K562 (cell line): ENCODE data around the gene GLT8D2. TPM values are rescaled to one million over a fixed set of nuclear protein-coding genes. Genes with fewer than 3 reads are reported as not detected.

ENCODE experiments used
- ATAC-seq: fragments of 200-7000 bp; cut with Tn5 transposase; 3 replicates; pipeline ENCODE4 v1.9.1; 2020; ENCODE audit warnings: moderate library complexity
- BruUV-seq: library from RNA; stranded (reverse); fragments of 400-500 nt; replicated peaks from 2 replicates; lab custom pipeline; 2021; lab: Mats Ljungman, UMichigan
- CTCF ChIA-PET: fragments of 300-600 bp; formaldehyde crosslinking; extraction: SDS; loops from one replicate; lab custom pipeline; 2021; ENCODE audit warnings: low intra/inter-chr PET ratio; lab: Yijun Ruan, JAX
- POLR2A ChIA-PET: fragments of 300-600, 350-650 bp; sonication (Branson Sonifier 250); formaldehyde crosslinking; extraction: SDS; loops from one replicate; lab custom pipeline; 2021; ENCODE audit warnings: antibody characterized with exemption, inconsistent platforms; lab: Yijun Ruan, JAX
- DNase-seq, 4 experiments: peaks; one replicate each; pipeline versions ENCODE4 v3.0.0 to v3.0.0-alpha.2; 2011 to 2018; ENCODE audit warnings: low spot score in 3 of 4, mixed read lengths in 3 of 4; ENCODE audit errors: extremely low read depth in 1 of 4
- FAIRE-seq: peaks from 2 replicates; lab custom pipeline; 2011; peaks lifted over from hg19 to GRCh38; lab: Jason Lieb, UNC
- H2AFZ ChIP-seq: 2 replicates; pipeline ENCODE4 v1.6.0; 2011; ENCODE audit warnings: low read depth, low read length, control low read depth, inconsistent platforms
- H3K27ac ChIP-seq: fragments of 200-600 bp; 3 replicates; pipeline ENCODE4 v1.8.0; 2011; ENCODE audit warnings: low read depth, mild to moderate bottlenecking, control low read depth, inconsistent platforms, low read length, moderate library complexity, mixed read lengths; ENCODE audit errors: extremely low read depth
- H3K27me3 ChIP-seq, 2 experiments: fragments of 300-600 bp in 1 of 2; 2 replicates in 1 of 2; 3 replicates in 1 of 2; pipeline versions ENCODE4 v1.6.0 to v1.8.0; 2011; ENCODE audit warnings: inconsistent platforms in 2 of 2, low read length in 2 of 2, mild to moderate bottlenecking in 1 of 2, mixed read lengths in 1 of 2, moderate library complexity in 1 of 2; ENCODE audit not compliant: control insufficient read depth in 2 of 2, insufficient read depth in 2 of 2
- H3K36me3 ChIP-seq: fragments of 300-600 bp; 3 replicates; pipeline ENCODE4 v1.8.0; 2011; ENCODE audit warnings: mild to moderate bottlenecking, low read length, inconsistent platforms; ENCODE audit not compliant: control insufficient read depth, insufficient read depth
- H3K4me1 ChIP-seq, 2 experiments: fragments of 200-600 bp in 1 of 2; replicated peaks in 1 of 2; 2 replicates in 1 of 2; 3 replicates in 1 of 2; pipeline versions ENCODE4 v1.5.1 to v1.8.0; 2011; ENCODE audit warnings: inconsistent platforms in 2 of 2, low read length in 2 of 2, mild to moderate bottlenecking in 1 of 2, mixed read lengths in 1 of 2, moderate library complexity in 1 of 2; ENCODE audit not compliant: control insufficient read depth in 2 of 2, insufficient read depth in 2 of 2
- H3K4me2 ChIP-seq: 2 replicates; pipeline ENCODE4 v1.6.1; 2011; ENCODE audit warnings: low read length, control low read depth, inconsistent platforms, mixed read lengths; ENCODE audit not compliant: insufficient read depth
- H3K4me3 ChIP-seq: fragments of 200-600 bp; sonication (generic), shearing (Covaris generic); 2 replicates; pipeline ENCODE4 v1.5.1; 2016; ENCODE audit warnings: control low read depth, inconsistent platforms
- H3K79me2 ChIP-seq: fragments of 200-600 bp; 3 replicates; pipeline ENCODE4 v1.8.0; 2011; ENCODE audit warnings: low read length, inconsistent platforms; ENCODE audit not compliant: control insufficient read depth, insufficient read depth
- H3K9ac ChIP-seq, 2 experiments: 2 replicates each; pipeline versions ENCODE4 v1.6.0 to v1.6.1; 2011; ENCODE audit warnings: low read depth in 2 of 2, low read length in 2 of 2, control low read depth in 1 of 2, inconsistent platforms in 1 of 2, mild to moderate bottlenecking in 1 of 2, mixed read lengths in 1 of 2; ENCODE audit not compliant: insufficient read depth in 1 of 2
- H3K9me1 ChIP-seq: one replicate; pipeline ENCODE4 v1.6.0; 2011; ENCODE audit warnings: inconsistent platforms, mild to moderate bottlenecking, low read length, moderate library complexity; ENCODE audit not compliant: control insufficient read depth, insufficient read depth
- H3K9me3 ChIP-seq: replicated peaks from 2 replicates; pipeline ENCODE4 v1.5.1; 2011; ENCODE audit warnings: low read depth, low read length, inconsistent platforms; ENCODE audit not compliant: control insufficient read depth, insufficient read depth
- H4K20me1 ChIP-seq: replicated peaks from 2 replicates; pipeline ENCODE4 v1.6.1; 2011; ENCODE audit warnings: low read length, inconsistent platforms, mixed read lengths; ENCODE audit not compliant: control insufficient read depth, insufficient read depth
- BHLHE40 ChIP-seq: IDR thresholded peaks from 2 replicates; pipeline ENCODE4 v1.6.1; 2011; ENCODE audit warnings: low read length, improper control_type of control experiment
- CBFB ChIP-seq: sonication (generic); formaldehyde crosslinking; IDR thresholded peaks from 2 replicates; pipeline ENCODE4 v1.4.0; 2020; ENCODE audit warnings: mild to moderate bottlenecking, missing genetic modification reagents
- FOSL1 ChIP-seq: fragments of 200-800 bp; sonication (Bioruptor generic); conservative IDR thresholded peaks from 2 replicates; pipeline ENCODE4 v1.6.1; 2016; ENCODE audit warnings: missing genetic modification characterization, missing compliant biosample characterization
- PKNOX1 ChIP-seq: fragments of 450-650 bp; IDR thresholded peaks from 2 replicates; pipeline ENCODE4 v1.6.1; 2016
- RAD51 ChIP-seq: fragments of 450-650 bp; IDR thresholded peaks from 2 replicates; pipeline ENCODE4 v1.7.1; 2016; ENCODE audit warnings: low read depth, mild to moderate bottlenecking, borderline replicate concordance
- TCFL5 ChIP-seq: fragments of 250-450 bp; sonication (Bioruptor Pico); conservative IDR thresholded peaks from 2 replicates; pipeline ENCODE4 v1.6.1; 2021; ENCODE audit warnings: mild to moderate bottlenecking, moderate library complexity, matching md5 sums
- TSHZ1 ChIP-seq: fragments of 250-450 bp; sonication (Bioruptor Pico); IDR thresholded peaks from 2 replicates; pipeline ENCODE4 v1.4.0; 2020; ENCODE audit warnings: mild to moderate bottlenecking, moderate library complexity
- YY1 ChIP-seq, 3 experiments: IDR thresholded peaks; 2 replicates each; pipeline ENCODE4 v1.6.1; 2011; ENCODE audit warnings: low read length in 2 of 3, mild to moderate bottlenecking in 2 of 3, moderate library complexity in 2 of 3, borderline replicate concordance in 1 of 3, control low read depth in 1 of 3, low read depth in 1 of 3; ENCODE audit not compliant: insufficient read depth in 3 of 3, insufficient replicate concordance in 2 of 3, control insufficient read depth in 1 of 3, insufficient read length in 1 of 3; ENCODE audit errors: extremely low read depth in 1 of 3
- WGBS: fragments of 100-300 bp; shearing (Covaris generic); methylation state at CpG from one replicate; pipeline ENCODE4 v1.1.6; 2016; ENCODE audit warnings: low coverage, mixed read lengths; ENCODE audit not compliant: insufficient coverage; ENCODE audit errors: missing lambda C conversion rate; 5-methylcytosine and 5-hydroxymethylcytosine counted together
- in situ Hi-C: fragments of 300-500 bp; cut with MboI; formaldehyde crosslinking; loops from 4 replicates; pipeline ENCODE4 v1.15.0; 2018; ENCODE audit warnings: inconsistent platforms, mixed read lengths
- intact Hi-C: fragments of 100-400 bp; cut with micrococcal nuclease; formaldehyde crosslinking; loops from 2 replicates; pipeline ENCODE4 v1.14.2; 2022
- polyA plus RNA-seq, 8 experiments: library from polyadenylated mRNA; depleted of rRNA in 4 of 8; stranded (reverse) in 5 of 8; unstranded in 3 of 8; fragments of >200 nt; fragmentation: Nextera tagmentation in 2 of 8; fragmentation: Illumina TruSeq in 1 of 8; extraction: Ambion mirVana in 2 of 8; extraction: Trizol in 1 of 8; gene quantifications; 2 replicates each; pipeline versions ENCODE4 v1.2.1 to v1.2.3, GENCODE V29; 2011 to 2014; ENCODE audit warnings: inconsistent platforms in 1 of 8, missing spikeins in 1 of 8
- total RNA-seq, 7 experiments: library from RNA; depleted of rRNA in 6 of 7; stranded (reverse); fragments of >200 nt in 6 of 7; fragmentation: Illumina TruSeq in 2 of 7; extraction: Trizol in 2 of 7; gene quantifications; 2 replicates each; pipeline versions ENCODE4 v1.2.1 to v1.2.3, GENCODE V29; 2011 to 2021; ENCODE audit warnings: low replicate concordance in 1 of 7

The GLT8D2 gene
- total and polyA plus RNA-seq, 9 of the 15 experiments (the other 6 are each of a cell fraction or from before 2014, with no cell fraction given), result 0.18 to 0.27 (median 0.18) TPM; not detected in 6

DNA sequence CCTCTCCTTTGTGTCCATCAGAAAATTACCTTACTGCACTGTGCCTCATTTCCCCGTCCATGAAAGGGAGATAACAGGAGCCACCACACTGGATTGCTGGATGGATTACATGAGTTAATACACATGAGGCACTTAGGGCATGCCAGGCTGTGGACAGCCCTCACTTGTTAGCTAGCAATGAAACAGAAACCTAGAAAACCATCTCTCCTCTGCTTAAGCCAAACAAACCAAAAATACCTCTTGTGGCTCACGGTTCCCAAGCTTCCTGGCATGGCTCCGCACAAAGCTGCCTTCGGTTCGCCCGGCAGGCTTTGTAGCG lies 13.7 kb upstream of the GLT8D2 start:
- ATAC-seq, result peak; percentile 4
- Histone ChIP-seq H3K79me2 (peaks cover 11% of the 10 kb centered on the region; the same call in 2 of the 3 replicates), H3K27ac (peak overlapping the region; percentile 33; the same call in 2 of the 3 replicates), H3K4me2 (peak overlapping the region; percentile 83), H3K27me3 (peaks cover 5 to 8% of the 10 kb centered on the region in 2 experiments; a peak in 2 of 5 replicates), H3K4me1 (peaks cover 5 to 15% of the 10 kb centered on the region in 2 experiments; a peak in 3 of 5 replicates), H2AFZ (peak overlapping the region; percentile 99), H4K20me1 (no peaks in the 10 kb centered on the region), H3K36me3 (peaks cover 7% of the 10 kb centered on the region; the same call in 1 of the 3 replicates), H3K9ac (peak overlapping the region; percentile 68 to 90), H3K9me1 (no peaks in the 10 kb centered on the region), H3K9me3 (no peaks in the 10 kb centered on the region), H3K4me3 (peak overlapping the region; percentile 99)
- POLR2A ChIA-PET, result interaction anchor here (0.6 to 0.7 kb wide), 3 partner anchors 45 to 228 kb away, joined by 3 read pairs; no protein-coding TSS in a partner anchor
- FAIRE-seq, result no peak
- CTCF ChIA-PET, result no interaction called here
- peak in 1 of 4 experiments; percentile 16 for DNase-seq
- intact Hi-C loops, result loop anchor here (2.0 kb wide), 1 partner anchor 45 kb away; no protein-coding TSS in a partner anchor
- BruUV-seq, result no TSS peak
- TF ChIP-seq BHLHE40, result no peak
- WGBS, result 1% methylated on average over 6 of the region's 7 CpGs
- in situ Hi-C loops, result no loop called here

GRCh38 chr12:104060791-104061190 lies 10.8 kb upstream of the GLT8D2 start:
- Histone ChIP-seq H3K36me3 (no peaks in the 10 kb centered on the region), H3K27ac (no peak overlapping the region), H3K79me2 (peaks cover 8% of the 10 kb centered on the region; the same call in 2 of the 3 replicates), H2AFZ (no peak overlapping the region), H3K4me2 (no peak overlapping the region), H4K20me1 (no peaks in the 10 kb centered on the region), H3K27me3 (peaks cover 8 to 10% of the 10 kb centered on the region in 2 experiments; a peak in 4 of 5 replicates), H3K9me1 (no peaks in the 10 kb centered on the region), H3K4me1 (peaks cover 5 to 15% of the 10 kb centered on the region in 2 experiments; a peak in 3 of 5 replicates), H3K4me3 (no peak overlapping the region), H3K9ac (no peak overlapping the region), H3K9me3 (no peaks in the 10 kb centered on the region; the same call in 1 of the 2 replicates)
- intact Hi-C loops (no loop called here), in situ Hi-C loops (no loop called here)
- ChIA-PET POLR2A (no interaction called here), CTCF (no interaction called here)
- WGBS, result 0% methylated on average over 2 of the region's 2 CpGs
- DNase-seq, result no peak
- no TSS peak for BruUV-seq
- no peak for FAIRE-seq
- no peak for ATAC-seq
- TF ChIP-seq RAD51 (0 out of 2 replicates have a peak, but pooled peaks have one; percentile 26), FOSL1 (peak; percentile 23; the same call in 1 of the 2 replicates), TCFL5 (CRISPR knock-in tag) (no peak), TSHZ1 (no peak), PKNOX1 (peak; percentile 85), CBFB (CRISPR knock-in tag) (no peak), YY1 (IDR thresholded peaks at IDR 0.05; ENCODE audit: borderline replicate concordance in 1 of 3, control insufficient read depth in 1 of 3, extremely low read depth in 1 of 3, insufficient read depth in 3 of 3, insufficient read length in 1 of 3, insufficient replicate concordance in 2 of 3, low read depth in 1 of 3, low read length in 2 of 3) (no peak)
